Cardiac septum (tissue), 1 donor: ENCODE measurements around the gene C3orf18. TPM values are rescaled to one million over a fixed set of nuclear protein-coding genes. Genes with fewer than 3 reads are reported as not detected.

Experiments used
- DNase-seq: peaks from one replicate; pipeline ENCODE4 v3.0.0-alpha.2; 2020; ENCODE audit warnings: low spot score
- intact Hi-C: fragments of 100-400 bp; cut with DNase I; formaldehyde crosslinking; loops from one replicate; pipeline ENCODE4 v1.14.0; 2022
- total RNA-seq: library from RNA; stranded (reverse); fragmentation: NEBNext Ultra II Directional; extraction: Animal tissue kit (Norgen Biotek cat#: 25700); gene quantifications from one replicate; pipeline ENCODE4 v1.2.1, GENCODE V29; 2021
- donor health status: DM: no; HTN: no; CAD: no.

Gene C3orf18
- total RNA-seq, 1 donor from 2014 or later = 35.7 TPM

DNA sequence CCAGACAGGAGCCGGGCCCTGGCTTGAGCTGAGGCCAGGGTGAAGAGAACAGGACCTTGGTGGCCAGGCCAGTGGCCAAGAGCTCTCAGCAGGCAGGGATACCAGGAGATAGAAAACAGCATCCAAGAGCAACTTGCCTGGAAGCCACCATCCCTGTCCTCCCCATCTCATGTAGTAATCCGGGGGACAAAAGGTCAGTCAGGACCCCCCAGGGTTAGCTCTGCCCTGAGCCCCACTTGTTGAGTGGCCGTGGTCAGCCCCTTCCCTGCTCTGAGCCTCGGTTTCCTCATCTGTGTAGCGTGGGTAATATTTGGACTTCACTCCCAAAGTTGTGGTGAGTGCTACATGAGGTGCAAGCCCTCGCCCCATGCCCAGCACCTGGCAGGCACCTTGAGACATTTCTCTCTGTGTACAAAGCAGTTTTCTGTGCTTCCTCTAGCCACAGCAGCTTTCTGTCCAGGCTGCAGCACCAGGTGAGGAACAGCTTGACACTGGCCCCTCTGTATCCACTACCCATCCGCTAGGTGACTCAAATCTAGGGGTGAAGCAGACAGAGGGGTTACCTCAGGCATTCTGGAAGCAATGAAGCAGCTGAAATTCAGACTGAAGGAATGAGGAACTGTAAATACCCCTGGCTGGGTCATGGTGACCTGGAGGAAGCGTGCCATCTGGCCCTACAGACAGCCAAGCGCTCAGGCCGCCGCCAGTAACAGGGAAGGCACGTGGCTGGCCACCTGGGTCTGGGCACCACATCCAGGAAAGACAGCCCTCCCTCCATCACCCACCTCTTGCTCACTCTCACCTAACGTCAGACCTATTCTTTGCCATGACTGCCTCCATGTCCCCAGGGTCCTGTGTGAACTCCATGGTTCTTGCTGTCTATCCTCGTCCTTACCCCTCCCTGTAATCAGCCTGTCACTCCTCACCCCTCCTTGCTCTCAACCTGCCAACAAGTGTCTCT, 37.4 kb upstream of the C3orf18 start:
- intact Hi-C loops = no loop called here
- DNase-seq = no peak

DNA sequence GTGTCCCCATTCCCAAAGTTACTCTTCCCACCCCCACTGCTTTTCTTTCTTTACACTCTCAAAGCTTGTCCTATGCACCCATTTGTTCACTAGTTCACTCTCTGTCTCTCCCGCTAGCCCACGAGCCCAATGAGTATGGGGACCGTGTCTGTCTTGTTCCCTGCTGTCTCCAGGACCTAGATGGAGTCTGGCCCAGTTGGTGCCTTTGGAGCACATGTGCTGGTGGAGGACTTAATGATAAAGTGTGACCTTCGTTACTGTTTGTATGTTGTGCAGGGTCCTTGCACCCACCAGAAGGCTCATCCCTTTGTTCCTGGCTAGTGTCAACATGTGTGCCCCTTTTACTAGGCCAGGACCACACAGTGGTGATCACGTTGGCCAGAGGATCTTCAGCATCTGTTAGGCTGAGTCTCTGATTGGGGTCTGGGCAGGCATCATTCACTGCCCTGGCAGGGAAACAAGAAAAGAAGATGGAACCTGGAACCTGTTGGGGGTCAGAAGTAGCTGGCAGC, 36.6 kb upstream of the C3orf18 start:
- intact Hi-C loops = no loop called here
- no peak for DNase-seq

DNA sequence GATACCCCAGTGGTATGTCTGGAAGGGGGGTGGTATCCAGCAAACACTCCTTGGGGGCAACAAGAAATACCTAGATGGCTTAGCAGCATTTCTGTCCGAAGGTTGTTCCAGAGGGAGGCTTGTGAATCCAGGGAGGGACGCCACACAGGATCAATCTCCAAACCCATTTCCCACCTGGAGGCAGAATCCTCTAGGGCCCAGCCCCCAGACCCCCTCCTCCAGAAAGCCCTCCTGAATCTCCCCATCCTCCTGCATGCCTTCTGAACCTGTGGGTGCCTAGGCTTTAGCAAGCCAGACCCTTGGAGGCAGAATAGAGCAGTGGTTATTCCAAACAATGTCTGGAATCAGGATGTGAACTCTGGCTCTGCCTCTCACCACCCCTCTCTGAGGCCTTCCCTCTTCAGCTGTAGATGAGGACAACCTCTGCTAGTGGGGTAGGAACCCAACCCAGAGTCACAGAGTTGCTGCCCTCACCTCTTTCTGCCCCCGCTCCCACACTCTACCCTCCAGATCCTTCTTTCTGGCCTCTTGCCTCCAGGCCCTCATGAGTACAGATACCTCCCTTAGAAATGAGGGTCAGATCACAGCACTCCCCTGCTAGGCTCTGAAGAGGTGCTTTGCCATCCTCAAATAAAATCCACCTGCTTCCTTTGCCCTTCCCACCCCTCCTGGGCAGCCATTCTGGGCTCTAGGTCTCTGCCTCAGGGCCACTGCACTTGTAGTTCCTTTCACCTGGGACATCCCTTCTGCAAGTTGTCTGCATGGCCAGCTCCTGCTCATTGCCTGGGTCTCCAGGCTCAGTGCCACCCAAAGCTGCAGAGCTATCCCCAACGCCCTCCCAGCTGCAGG, 35.9 kb upstream of the C3orf18 start:
- DNase-seq = no peak
- intact Hi-C loops = no loop called here

DNA sequence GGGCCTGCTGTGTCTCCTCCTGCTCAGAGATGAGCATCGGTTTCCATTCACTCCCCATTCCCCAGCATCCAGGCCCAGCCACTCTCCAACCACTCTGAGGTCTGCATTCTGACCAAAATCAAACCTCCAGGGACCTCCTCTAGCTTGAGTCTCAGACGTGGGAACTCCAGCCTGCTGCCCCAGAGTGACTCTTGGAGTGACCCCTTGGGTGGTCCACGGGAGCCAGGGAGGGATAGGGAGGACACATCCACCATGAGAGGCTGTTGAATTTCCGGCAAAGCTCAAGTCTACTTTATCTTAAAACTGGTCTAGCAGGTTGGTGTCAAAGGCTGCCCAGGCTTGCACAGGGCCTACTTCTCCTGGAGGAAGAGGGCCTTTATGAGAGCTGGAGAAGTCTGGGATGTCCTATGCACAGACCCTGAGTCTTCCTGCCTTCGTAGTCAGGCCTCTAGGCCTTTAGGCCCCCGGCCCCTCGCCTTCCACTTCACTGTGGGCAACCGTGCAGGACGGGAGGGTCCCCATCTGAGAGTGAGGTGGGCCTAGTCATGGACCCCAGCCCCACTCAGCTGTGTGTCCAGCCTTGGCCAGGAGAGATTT, 35.1 kb upstream of the C3orf18 start:
- intact Hi-C loops = no loop called here
- DNase-seq = no peak

DNA sequence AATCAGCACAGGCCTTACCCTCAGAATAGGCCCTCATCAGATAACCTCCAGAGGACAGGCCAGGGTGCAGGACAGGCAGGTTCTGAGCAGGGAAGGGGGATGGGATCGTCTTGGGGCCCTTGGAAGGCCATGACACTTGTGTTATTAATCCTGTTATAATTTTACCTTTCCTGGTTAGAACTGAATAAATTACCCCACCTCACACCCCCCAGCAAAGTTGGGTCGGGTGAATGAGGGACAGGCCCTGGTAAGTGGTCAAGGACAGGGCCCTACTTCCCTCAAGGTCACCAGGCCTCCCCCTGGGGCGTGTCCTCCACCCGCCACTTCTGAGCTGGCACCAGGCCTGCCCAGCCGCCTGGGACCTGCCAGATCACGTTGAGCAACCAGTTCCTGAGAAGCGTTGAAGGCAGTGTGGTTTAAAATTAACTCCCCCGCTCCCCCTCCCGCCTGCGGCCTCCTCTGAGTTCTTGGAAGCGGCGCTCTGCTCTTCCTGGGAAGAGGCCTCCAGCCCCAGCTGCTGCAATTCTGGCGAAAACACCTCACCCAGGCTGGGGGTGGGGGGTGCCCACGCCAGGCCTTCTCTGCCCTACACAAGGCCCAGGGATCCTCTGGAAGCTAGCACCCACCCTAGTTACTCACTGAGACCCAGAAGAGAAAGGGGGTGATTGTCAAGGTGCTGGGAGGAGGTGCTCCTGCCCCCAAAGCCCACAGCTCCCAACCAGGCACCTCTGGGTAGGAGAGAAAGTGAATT, 33.5 kb upstream of the C3orf18 start:
- peak; percentile 98 for DNase-seq
- intact Hi-C loops = loop anchor here (2.0 kb wide), 1 partner anchor 16 kb away; no protein-coding TSS in a partner anchor

DNA sequence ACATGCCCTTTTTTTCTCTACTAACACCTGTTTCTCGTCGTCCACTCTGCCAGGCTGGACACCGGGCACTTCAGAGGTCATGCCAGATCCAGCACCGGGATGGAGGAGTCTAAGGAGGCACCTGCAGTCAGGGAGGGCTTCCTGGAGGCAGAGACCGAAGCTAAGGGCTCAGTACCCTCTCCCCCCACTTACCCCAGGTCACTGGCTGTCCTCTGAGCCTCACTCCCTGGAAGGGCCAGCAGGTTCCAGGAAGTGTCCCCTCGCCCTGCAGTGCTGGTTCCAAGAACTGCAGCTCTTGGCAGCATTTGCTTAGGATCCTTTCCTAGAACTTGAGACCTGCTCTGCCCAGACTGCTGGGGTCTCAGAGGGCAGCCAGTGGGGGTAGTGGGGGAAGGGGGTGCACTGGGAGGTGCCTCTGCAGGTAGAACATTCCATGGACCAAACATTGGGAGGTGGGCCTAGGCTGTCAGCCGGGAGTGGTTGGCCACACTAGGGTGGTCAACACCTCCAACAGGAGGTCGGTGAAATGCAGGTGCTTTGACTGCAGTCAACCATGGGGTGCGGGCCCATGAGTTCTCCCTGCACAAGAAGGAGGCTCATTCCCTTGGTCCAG, 32.7 kb upstream of the C3orf18 start:
- intact Hi-C loops = loop anchor here (2.0 kb wide), 1 partner anchor 15 kb away; no protein-coding TSS in a partner anchor

DNA sequence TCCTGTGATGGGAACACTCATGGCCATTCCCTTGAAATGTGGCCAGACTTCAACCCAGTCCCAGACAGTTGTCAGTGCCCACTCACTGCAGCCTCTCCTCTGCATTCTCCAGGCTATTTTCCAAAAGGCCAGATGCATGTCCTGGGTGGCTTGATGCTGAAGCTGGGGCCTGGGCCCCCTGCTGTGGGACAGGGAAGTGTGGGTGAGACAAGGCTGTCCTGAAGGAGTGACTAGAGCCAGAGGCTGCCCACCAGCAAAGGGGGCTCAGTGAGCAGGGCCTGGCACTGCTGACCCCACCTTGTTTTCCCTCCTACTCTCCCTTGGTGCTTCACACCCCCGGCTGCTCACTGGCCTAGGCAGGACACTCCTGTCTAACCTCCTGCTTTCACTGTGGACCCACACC, 32.2 kb upstream of the C3orf18 start:
- intact Hi-C loops = loop anchor here (2.0 kb wide), 1 partner anchor 15 kb away; no protein-coding TSS in a partner anchor
- no peak for DNase-seq

More for the DNA sequence above, 32.7 kb upstream of the C3orf18 start:
- no peak for DNase-seq

DNA sequence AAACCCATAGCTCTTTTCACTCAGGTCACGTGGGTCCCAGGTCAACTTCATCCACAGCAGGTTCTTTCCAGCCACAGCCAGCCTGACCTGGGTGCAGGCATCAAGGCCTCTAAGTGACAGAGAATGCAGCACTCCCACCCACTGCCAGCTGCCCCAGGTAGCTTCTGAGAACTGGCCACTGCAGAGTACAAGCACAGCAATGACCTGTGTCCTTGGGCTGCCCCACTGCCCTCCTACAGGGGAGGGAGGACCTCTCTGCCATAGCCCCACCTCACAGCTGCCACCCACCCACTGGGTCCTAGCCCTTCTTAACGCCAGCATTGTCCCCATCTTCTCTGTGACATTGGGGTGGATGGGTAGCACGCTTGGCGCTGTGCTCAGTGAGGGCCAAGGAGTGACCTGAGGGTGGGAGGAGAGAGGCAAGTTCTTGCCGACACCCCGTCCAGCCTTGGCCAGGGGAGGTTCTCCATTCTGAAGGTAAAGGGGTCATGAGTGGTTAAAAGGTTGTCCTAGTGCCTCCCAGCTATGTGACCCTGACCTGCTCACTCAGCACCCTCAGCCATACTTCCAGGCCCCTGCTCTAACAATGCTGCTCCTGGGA, 31.7 kb upstream of the C3orf18 start:
- intact Hi-C loops = no loop called here
- DNase-seq = no peak

DNA sequence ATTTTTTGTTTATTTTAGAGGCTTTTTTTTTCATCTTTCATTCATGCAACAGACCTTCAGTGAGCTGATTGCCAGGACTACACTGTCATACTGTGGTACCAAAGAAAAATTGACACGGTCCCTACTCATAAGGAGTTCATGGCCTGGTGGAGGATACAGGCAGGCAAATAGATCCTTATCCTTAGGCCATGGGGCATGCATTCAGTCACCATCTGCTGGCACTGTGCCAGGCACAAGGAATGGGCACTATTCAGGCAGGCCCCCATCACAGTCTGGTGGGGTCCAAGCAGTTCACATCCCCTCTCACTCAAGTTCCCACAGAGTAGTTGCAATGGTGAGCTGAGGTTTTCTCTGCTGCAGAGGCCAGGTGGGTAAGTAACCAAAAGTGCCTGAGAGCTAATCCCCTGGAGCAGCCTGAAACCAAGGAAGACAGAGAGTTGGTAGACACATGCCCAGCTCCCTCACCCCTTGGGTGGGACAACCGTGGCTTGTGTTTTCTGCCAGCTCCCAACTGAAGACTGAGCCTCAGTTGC, 26.8 kb upstream of the C3orf18 start:
- no peak for DNase-seq
- intact Hi-C loops = no loop called here

DNA sequence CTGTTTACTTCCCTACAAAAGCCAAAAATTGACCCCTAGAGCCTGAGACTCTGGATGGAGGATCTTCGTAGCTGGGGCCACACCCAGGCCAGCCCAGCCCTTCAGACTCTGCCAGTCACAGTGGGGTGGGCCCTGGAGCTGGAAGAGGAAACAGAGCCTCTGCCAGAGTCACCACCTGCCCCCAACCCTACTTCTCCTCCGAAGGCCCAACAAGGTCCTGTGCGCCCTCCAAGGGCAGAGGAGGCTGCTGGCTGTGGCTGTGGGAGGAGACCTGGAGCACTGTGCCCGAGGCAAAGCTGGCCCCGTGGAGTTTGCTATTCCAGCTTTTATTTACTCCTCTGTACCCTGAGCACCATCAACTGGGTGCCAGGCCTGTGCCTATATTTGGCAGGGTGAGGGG, 25.0 kb upstream of the C3orf18 start:
- DNase-seq = no peak
- intact Hi-C loops = no loop called here

DNA sequence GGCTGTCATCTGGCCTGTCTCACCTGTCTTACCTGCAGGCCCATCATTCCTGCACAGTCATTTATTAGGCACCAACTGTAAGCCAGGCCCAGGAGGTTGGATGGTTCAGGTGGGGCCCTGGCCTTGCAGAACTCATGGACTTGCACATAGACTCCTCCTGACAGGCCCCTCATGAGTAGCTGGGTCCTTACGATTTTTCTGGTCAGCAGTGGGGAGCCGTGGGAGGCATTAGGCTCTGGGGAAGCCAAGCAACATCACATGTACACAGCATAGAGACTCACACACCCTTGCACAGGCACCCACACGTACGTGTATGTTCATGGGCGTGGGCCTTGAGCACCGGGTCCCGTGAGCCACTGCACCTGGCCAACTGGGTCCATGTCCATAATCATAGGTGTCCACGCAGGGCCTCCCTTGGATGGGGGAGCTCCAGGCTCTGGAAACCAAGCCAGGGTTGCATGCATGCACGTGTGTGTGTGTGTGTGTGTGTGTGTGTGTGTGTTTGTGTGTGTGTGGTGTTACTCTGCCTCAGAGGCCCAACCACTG, 23.7 kb upstream of the C3orf18 start:
- intact Hi-C loops = no loop called here
- no peak for DNase-seq

DNA sequence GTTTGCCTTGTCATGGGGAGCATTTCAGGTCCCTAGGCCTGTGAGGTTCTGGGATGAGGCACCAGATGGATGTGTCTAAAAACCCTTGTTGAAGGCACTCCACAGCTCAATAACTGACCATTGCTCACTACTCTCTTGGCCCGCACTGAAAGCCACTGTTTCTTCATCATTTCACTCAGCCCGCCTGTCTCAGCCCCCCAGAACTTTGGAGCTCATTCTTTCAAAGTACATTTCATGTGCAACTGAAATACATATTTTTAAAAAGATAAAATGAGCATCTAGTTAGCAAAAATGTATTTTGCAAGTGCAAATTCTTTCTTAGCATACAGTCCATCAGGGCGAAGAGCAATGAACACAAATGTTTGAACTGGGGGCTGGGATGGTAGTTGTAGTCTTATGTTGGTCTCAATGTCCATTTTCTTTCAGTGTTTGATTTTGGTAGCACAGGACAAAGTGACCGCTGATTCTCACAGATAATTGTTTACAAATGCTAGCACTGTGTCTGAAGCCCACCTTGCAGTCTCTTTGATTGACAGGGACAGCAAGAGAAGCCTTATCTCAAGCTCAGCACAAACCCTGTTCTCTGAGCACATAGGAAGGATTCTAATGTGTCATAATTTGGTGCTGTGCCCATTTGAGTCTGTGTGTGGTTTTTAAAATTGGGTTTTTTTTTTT, 21.3 kb upstream of the C3orf18 start:
- intact Hi-C loops = no loop called here
- DNase-seq = no peak

DNA sequence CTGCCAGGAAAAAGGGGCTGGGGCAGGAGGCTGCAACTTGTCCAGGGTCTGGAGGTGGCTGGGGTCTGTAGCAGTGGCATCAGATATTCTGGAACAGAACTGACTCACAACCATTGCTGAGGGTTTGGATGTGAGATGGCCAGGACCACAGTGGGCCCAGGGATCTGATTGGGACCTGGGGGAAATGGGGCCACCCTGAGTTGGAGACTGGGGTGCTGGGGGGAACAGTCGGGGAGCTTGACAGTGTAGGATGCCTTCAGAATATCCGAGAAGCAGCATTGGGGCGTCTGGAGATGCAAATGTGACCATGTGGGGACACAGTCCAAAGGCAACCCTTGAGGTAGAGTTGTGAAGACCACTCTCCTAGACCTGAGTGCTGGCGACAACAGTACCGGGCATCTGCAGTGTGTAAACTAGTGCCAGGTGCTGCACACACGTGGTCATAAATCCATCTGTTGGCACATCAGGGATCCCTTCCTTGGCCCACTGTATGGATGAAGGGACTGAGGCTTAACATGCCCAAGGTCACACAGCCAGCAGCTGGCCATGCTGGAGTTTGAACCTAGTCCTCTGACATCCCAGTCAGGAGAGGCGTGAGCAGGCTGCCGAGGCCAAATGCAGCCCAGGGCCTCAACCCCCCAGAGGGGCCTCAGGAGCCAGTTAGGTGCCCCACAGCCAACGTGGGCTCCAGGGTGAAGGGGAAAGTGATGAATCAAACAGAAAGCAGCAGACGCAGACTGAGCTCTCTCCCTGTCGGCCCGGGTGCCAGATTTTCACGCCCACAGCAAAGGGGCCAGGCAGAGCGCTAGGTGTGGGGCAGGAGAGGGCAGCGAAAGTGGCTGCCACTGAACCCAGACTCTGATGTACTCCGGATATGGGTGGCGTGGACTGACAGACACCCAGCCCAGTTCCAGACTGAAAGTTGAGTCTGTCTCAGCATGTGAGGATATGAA, 20.5 kb upstream of the C3orf18 start:
- intact Hi-C loops = no loop called here

DNA sequence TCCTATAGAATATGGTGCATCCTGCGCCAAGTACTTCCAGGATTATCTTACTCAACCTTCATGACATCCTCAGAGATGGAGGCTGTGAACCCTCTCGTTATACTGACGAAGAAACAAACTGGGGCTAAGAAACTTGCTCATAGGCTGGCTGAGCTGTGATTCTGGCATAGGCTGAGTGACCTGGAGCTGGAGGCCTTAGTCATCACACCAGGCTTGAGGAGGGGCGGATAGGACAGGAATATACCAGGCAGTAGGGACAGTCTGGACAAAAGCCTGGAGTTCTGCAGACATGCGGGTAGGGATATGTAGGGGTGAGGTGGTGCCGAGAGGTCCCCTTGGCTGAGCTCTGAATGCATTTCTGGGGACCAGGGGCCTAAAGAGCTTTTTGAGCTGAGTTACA, 19.8 kb upstream of the C3orf18 start:
- intact Hi-C loops = no loop called here
- no peak for DNase-seq

More for the DNA sequence above, 20.5 kb upstream of the C3orf18 start:
- no peak for DNase-seq

DNA sequence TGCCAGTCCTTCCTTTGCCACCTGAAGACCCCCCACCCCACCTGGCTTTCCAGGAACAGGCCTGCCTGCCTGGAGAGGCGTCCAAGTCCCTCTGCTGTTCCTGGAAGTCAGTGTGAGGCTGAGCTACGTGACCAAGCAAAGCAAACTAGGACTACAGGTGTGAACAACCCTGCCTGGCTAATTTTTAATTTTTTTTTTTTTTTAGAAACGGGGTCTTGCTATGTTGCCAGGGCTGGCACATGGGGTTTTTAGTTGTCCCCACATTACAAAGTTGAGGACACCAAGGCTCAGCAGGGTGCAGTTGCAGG, 19.2 kb upstream of the C3orf18 start:
- DNase-seq = no peak
- intact Hi-C loops = no loop called here
